Progenitor cell of endocrine pancreas (in vitro differentiated cells): ENCODE data around the gene TIMM44. TPM values are rescaled to one million over a fixed set of nuclear protein-coding genes. Genes with fewer than 3 reads are reported as not detected.

Source experiments
- DNase-seq: peaks from one replicate; pipeline ENCODE4 v3.0.0; 2021; ENCODE audit warnings: low spot score; ENCODE audit not compliant: unreplicated experiment
- H3K27ac Mint-ChIP-seq: 2 replicates; pipeline ENCODE4 v1.8.0; 2021; ENCODE audit warnings: mild to moderate bottlenecking, moderate library complexity, mixed read lengths
- H3K27me3 Mint-ChIP-seq: 2 replicates; pipeline ENCODE4 v1.8.0; 2021; ENCODE audit warnings: mixed read lengths
- H3K36me3 Mint-ChIP-seq: 2 replicates; pipeline ENCODE4 v1.8.0; 2022; ENCODE audit warnings: mixed read lengths; ENCODE audit not compliant: insufficient read depth
- H3K4me1 Mint-ChIP-seq: 2 replicates; pipeline ENCODE4 v1.8.0; 2021; ENCODE audit warnings: low read depth, mixed read lengths
- H3K4me3 Mint-ChIP-seq: 2 replicates; pipeline ENCODE4 v1.8.0; 2021; ENCODE audit warnings: low read depth, mild to moderate bottlenecking, moderate library complexity, mixed read lengths
- H3K9me3 Mint-ChIP-seq: 2 replicates; pipeline ENCODE4 v1.8.0; 2021; ENCODE audit warnings: low read depth, mixed read lengths
- CTCF ChIP-seq: fragments of 200-600 bp; sonication (generic); IDR thresholded peaks from one replicate; pipeline ENCODE4 v1.5.0; 2021; ENCODE audit warnings: antibody characterized with exemption, mild to moderate bottlenecking; ENCODE audit not compliant: unreplicated experiment
- total RNA-seq: library from RNA; stranded (reverse); gene quantifications from 2 replicates; pipeline ENCODE4 v1.2.1, GENCODE V29; 2021

The TIMM44 gene
- total RNA-seq, 1 donor from 2014 or later: 75.2 TPM

GRCh38 chr19:7980635-7981121 is 37.2 kb upstream of the TIMM44 start:
- no peaks in the 10 kb centered on the region for H3K9me3 Mint-ChIP-seq
- DNase-seq: no peak
- H3K4me3 Mint-ChIP-seq: no peak overlapping the region
- TF ChIP-seq CTCF: no peak
- peak overlapping the region; percentile 55 for H3K27ac Mint-ChIP-seq
- peaks cover 15% of the 10 kb centered on the region for H3K36me3 Mint-ChIP-seq
- no peaks in the 10 kb centered on the region for H3K27me3 Mint-ChIP-seq
- no peaks in the 10 kb centered on the region for H3K4me1 Mint-ChIP-seq

- Mint-ChIP-seq H3K4me1 (no peaks in the 10 kb centered on the region), H3K4me3 (no peak overlapping the region), H3K36me3 (peaks cover 15% of the 10 kb centered on the region), H3K9me3 (no peaks in the 10 kb centered on the region), H3K27me3 (no peaks in the 10 kb centered on the region), H3K27ac (no peak overlapping the region)
- TF ChIP-seq CTCF: no peak
- no peak for DNase-seq
Measured at GRCh38 chr19:7980168-7980567, 36.7 kb upstream of the TIMM44 start.

- H3K36me3 Mint-ChIP-seq: peaks cover 15% of the 10 kb centered on the region
- H3K4me3 Mint-ChIP-seq: no peak overlapping the region
- no peaks in the 10 kb centered on the region for H3K9me3 Mint-ChIP-seq
- H3K4me1 Mint-ChIP-seq: no peaks in the 10 kb centered on the region
- no peak overlapping the region for H3K27ac Mint-ChIP-seq
- DNase-seq: no peak
- no peak for TF ChIP-seq CTCF
- no peaks in the 10 kb centered on the region for H3K27me3 Mint-ChIP-seq
Measured at GRCh38 chr19:7979559-7979958, 36.1 kb upstream of the TIMM44 start.

- H3K27ac Mint-ChIP-seq: no peak overlapping the region
- H3K4me1 Mint-ChIP-seq: no peaks in the 10 kb centered on the region
- no peaks in the 10 kb centered on the region for H3K27me3 Mint-ChIP-seq
- no peaks in the 10 kb centered on the region for H3K9me3 Mint-ChIP-seq
- no peak overlapping the region for H3K4me3 Mint-ChIP-seq
- H3K36me3 Mint-ChIP-seq: peaks cover 15% of the 10 kb centered on the region
- no peak for TF ChIP-seq CTCF
- no peak for DNase-seq
Measured at GRCh38 chr19:7979011-7979410, 35.5 kb upstream of the TIMM44 start.

GRCh38 chr19:7978179-7978825 is 34.8 kb upstream of the TIMM44 start:
- no peak for DNase-seq
- H3K9me3 Mint-ChIP-seq: no peaks in the 10 kb centered on the region
- no peaks in the 10 kb centered on the region for H3K27me3 Mint-ChIP-seq
- no peak overlapping the region for H3K27ac Mint-ChIP-seq
- no peaks in the 10 kb centered on the region for H3K4me1 Mint-ChIP-seq
- TF ChIP-seq CTCF: no peak
- H3K36me3 Mint-ChIP-seq: peaks cover 19% of the 10 kb centered on the region
- H3K4me3 Mint-ChIP-seq: no peak overlapping the region
